ENCODE measurements around the gene PEX7.
"Not testable (repeated sequence)": the region's sequence is repeated elsewhere in the genome, so short reads cannot be mapped to it uniquely, and the experiment has no call there.

PEX7 gene

DNA sequence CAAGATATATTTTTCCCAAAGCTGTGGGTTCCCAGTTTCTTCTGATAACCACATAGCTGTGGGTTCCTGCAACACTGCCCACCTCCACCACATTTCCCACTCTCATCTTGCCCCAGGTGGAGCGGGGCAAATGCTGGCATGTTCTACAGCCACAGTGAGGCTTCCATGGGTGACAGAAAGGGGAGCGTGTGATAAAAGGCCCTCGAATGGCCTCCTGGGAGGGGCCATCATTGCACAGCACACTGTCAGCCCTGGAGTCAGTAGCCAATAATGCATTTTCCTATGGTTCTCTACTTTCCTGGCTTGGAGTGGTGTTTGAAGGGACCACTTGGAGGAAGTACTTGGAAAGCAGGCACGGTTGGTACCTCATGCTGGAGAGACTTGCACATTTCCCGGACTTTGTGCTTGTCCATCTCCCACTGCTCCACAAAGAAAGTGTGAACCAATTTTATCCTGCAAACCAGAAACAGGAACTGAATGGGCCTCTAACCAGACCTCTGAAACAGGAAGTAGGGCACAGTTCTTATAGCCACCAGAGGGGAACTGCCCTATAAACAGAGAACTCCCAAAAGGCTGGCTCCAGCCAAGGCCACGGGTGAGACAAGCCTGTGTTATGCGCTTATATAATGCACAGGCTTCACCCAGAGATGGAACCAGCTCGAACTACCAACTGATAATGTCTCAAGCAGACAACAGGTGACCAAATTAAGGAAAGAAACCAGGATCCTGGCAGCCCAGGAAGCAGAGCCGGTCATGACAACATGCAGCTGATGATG lies 38.7 kb upstream of the PEX7 start:
- in situ Hi-C loops (cut with HindIII; ENCODE audit: low pct_unique_long_range_greater_than_20kb, low sequenced_read_pairs) = no loop called here
- TF ChIP-seq JUND (IDR thresholded peaks at IDR 0.05; ENCODE audit: low read depth) = no peak
- DNase-seq (ENCODE audit: low read depth in 1 of 2, low spot score in 1 of 2) = no peak

DNA sequence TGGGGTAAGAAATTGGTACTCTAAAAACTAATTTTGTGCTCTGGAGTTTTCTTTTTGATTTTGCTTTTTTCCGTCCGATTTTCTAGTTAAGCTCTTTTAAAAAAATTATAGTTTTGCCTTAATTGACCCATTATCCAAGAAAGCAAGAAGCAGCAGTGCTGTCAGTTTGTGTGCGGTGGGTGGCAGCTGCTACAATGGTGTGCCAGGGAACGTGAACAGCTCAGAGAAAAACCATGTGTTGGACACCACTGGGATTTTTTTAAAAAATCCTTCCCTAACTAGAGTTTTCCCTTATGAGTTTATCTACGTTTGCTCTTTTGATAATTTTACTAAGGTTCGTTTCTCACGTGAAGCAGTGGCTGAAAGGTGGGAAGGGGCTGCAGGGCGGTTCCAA lies 38.1 kb upstream of the PEX7 start:
- DNase-seq (ENCODE audit: low read depth in 1 of 2, low spot score in 1 of 2) = no peak
- in situ Hi-C loops (cut with HindIII; ENCODE audit: low pct_unique_long_range_greater_than_20kb, low sequenced_read_pairs) = no loop called here
- TF ChIP-seq JUND (IDR thresholded peaks at IDR 0.05; ENCODE audit: low read depth) = no peak

DNA sequence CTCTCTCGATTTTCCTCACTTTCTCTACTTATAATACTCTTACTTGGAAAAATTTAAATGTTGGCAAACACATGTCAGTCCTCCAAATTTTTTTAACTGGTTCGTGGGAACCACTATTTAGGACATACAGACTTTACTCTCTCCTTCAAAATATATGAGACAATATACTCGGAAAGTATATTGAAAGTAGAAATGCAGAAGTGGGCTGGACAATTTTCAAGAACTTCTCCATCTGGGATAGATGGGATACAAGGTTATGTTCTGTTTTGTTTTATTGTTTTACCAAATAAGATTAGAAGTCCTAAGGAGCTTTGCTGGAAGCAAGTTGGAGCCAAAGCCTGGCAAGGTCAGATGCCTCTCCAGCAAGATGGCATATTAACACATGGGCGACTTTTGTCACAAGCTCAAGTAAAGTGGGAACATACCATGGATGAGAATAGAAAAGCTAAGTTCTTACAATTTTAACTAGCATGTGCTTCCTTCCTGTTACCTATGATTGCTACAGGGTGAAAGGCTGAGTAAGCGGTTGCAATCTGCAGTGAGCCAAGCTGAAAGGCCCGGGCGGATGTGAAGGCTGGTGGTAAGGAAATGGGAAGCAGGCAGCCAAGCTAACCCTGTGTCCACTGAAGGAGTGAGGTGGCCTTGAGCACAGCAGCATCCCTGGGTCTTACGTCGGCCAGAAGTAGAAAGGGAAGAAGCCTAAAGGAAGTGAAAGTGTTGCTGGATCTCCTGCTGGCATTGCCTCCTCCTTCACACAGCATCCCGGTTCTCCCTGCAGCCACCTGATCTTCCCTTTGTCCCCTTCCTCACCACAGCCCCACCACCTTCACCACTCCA lies 37.3 kb upstream of the PEX7 start:
- in situ Hi-C loops (cut with HindIII; ENCODE audit: low pct_unique_long_range_greater_than_20kb, low sequenced_read_pairs) = no loop called here
- TF ChIP-seq JUND (IDR thresholded peaks at IDR 0.05; ENCODE audit: low read depth) = no peak
- no peak for DNase-seq (ENCODE audit: low read depth in 1 of 2, low spot score in 1 of 2)

DNA sequence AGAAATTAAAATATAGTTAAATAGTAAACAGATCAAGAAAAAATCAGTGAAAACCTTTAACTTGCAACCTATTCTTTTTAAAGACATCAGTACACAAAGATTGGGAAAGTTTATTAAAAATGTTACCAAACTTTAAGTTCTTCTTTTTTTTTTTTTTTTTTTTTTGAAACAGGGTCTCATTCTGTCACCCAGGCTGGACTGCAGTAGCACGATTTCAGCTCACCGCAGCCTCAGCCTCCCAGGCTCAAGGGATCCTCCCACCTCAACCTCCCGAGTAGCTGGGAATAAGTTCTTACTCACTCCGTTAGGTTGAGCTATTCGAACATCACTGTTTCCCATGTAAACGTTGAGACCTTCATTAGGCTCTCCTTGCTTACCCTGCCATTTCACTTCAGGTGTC lies 35.7 kb upstream of the PEX7 start:
- in situ Hi-C loops (cut with HindIII; ENCODE audit: low pct_unique_long_range_greater_than_20kb, low sequenced_read_pairs) = no loop called here
- no peak for DNase-seq (ENCODE audit: low read depth in 1 of 2, low spot score in 1 of 2)
- TF ChIP-seq JUND (IDR thresholded peaks at IDR 0.05; ENCODE audit: low read depth) = no peak

DNA sequence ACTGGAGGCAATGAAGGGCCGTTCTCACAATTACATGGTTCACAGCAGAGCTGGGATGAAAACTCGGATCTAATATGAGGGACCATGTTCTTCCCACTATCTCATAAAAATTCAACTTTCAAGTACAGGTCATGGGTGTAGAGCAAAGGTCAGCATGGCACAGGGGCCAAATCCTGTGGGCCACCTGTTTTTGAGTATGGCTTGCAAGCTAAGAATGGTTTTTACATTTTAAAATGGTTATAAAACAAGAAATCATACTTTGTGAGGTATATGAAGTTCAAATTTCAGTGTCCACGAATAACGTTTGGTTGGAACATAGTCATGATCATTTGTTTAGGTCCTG lies 34.7 kb upstream of the PEX7 start:
- in situ Hi-C loops (cut with HindIII; ENCODE audit: low pct_unique_long_range_greater_than_20kb, low sequenced_read_pairs) = no loop called here
- TF ChIP-seq JUND (IDR thresholded peaks at IDR 0.05; ENCODE audit: low read depth) = no peak
- DNase-seq (ENCODE audit: low read depth in 1 of 2, low spot score in 1 of 2) = no peak

DNA sequence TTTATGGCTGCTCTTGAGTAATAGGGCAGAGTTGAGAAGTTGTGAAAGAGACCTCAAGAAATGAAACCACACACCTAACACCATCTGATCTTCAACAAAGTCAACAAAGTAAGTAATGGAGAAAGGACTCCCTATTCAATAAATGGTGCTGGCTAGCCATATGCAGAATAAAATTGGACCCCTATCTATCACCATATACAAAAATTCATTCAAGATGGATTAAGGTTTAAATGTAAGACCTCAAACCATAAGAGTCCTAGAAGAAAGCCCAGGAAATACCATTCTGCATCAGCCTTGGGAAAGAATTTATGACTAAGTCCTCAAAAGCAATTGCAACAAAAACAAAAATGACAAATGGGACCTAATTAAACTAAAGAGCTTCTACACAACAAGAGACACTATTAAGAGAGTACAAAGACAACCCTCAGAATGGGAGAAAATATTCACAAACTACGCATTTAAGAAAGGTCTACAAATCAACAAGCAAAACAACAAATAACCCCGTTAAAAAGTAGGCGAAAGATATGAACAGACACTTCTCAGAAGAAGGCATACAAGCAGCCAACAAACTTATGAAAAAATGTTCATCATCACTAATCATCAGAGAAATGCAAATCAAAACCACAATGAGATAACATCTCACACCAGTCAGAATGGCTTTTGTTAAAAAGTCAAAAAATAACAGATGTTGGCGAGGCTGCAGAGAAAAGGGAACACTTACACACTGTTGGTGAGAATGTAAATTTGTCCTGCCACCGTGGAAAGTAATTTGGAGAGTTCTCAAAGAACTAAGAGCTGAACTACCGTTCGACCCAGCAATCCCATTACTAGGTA lies 34.1 kb upstream of the PEX7 start:
- no peak for TF ChIP-seq JUND (IDR thresholded peaks at IDR 0.05; ENCODE audit: low read depth)
- in situ Hi-C loops (cut with HindIII; ENCODE audit: low pct_unique_long_range_greater_than_20kb, low sequenced_read_pairs) = no loop called here
- peak in 1 of 2 experiments; percentile 16 for DNase-seq (ENCODE audit: low read depth in 1 of 2, low spot score in 1 of 2)

DNA sequence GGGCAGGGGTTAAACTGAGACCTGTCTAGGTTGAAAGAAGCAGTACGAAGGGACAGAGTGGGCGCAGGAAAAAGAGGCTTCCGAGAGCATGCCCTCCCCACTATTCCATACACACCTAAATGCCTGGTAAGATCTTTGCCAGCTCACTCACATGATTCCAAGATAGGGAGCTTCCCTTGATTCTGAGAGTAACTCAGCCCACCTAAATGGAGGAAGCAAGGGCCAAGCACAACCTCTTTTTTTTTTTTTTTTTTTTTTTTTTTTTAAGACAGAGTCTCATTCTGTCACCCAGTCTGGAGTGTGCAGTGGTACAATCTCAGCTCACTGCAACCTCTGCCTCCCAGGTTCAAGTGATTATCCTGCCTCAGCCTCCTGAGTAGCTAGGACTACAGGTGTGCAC lies 33.0 kb upstream of the PEX7 start:
- DNase-seq (ENCODE audit: low read depth in 1 of 2, low spot score in 1 of 2); in situ Hi-C loops (cut with HindIII; ENCODE audit: low pct_unique_long_range_greater_than_20kb, low sequenced_read_pairs): not testable (repeated sequence)

DNA sequence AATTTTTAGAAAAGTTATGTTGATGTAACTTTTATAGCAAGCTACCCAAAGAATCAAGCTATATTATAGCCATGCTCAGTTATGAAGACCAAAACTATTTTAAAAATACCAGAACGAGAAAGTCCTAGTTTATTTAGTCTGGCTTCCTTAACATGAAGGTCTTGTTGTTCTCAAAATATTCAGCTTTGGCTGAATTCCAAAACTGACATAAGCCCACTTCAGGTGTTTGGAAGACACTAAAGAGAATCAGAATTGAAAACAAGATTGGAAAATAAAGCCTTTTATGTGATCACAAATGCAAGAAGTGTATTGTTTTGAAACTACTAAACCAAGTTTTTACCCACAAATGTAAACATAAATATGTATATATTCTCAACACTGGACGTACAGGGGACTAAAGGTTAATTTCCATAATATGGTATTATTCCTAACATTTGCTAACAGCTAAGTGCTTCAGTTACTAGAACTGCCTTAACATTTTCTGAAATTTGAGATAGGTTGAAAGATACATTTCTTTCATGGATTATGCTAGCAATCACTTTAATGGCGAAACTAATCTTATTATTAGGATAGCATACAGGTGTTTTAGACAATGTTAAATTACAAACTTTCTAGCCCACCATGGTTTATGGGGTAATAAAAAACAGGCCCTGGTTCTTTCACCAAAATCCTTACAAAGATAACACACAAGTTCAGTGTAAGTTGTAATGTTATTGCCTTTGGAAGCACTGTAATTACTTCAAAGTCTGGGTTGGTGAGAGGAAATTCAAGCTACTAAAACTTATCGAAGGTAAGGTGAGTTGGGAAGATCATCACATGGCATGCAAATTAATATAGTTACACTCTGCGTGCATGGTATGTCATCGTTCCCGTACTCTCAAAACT lies 31.7 kb upstream of the PEX7 start:
- no peak for TF ChIP-seq JUND (IDR thresholded peaks at IDR 0.05; ENCODE audit: low read depth)
- DNase-seq (ENCODE audit: low read depth in 1 of 2, low spot score in 1 of 2) = no peak
- in situ Hi-C loops (cut with HindIII; ENCODE audit: low pct_unique_long_range_greater_than_20kb, low sequenced_read_pairs) = no loop called here

DNA sequence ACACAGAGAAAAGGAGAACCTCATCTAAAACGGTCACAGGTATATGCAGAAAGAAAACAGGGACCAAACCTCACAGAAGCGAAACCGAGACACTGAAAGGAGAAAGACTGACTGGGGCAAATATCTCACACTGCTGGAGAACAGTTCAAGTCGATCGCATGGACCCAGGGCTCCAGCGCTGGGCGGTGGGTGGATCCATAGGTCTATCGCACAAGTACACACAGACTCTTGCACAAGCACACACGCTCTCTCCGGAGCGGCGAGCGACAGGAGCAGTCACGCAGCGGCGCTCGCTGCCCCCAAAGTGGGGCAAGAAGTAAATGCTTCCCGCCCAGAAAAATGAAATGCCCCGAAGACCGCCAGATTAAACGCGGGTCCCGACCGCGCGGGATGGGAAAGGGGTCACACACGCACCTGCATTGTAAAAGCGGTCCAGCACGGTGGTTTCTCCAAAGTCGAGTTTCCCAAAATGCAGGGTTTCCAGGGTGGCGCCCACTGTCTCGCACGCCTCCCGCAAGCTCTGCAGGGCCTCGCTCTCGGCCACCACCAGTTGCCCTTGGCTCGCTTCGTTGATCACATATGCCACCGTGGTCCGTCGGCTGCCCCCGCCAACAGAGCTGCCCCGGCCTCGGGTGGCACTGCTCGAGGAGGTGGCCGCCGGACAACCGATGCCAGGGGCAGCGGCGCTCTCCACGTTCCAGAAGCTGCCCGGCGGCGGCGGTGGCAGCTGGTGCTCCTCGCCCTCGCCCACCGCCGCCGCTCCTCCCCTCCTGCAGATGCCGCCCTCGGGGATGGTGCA lies 30.9 kb upstream of the PEX7 start:
- peak in 1 of 2 experiments; percentile 44 for DNase-seq (ENCODE audit: low read depth in 1 of 2, low spot score in 1 of 2)
- TF ChIP-seq JUND (IDR thresholded peaks at IDR 0.05; ENCODE audit: low read depth) = no peak
- in situ Hi-C loops (cut with HindIII; ENCODE audit: low pct_unique_long_range_greater_than_20kb, low sequenced_read_pairs) = no loop called here

DNA sequence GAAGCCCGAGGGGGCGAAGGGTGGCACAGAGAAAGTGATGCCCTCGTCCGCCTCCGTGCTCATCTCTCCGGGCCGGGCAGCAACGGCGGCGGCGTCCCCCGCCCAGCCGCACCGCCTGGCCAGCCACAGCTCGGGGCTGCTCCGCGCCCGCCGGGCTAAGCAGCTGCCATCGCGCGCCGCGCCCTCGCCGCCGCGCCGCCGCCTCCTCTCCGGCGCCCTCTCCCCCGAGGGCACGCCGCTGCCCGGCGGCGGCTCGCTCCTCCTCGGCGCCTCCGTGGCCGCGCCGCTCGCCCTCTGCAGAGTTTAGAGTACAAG lies 30.3 kb upstream of the PEX7 start:
- TF ChIP-seq JUND (IDR thresholded peaks at IDR 0.05; ENCODE audit: low read depth) = no peak
- no peak for DNase-seq (ENCODE audit: low read depth in 1 of 2, low spot score in 1 of 2)
- in situ Hi-C loops (cut with HindIII; ENCODE audit: low pct_unique_long_range_greater_than_20kb, low sequenced_read_pairs) = no loop called here

DNA sequence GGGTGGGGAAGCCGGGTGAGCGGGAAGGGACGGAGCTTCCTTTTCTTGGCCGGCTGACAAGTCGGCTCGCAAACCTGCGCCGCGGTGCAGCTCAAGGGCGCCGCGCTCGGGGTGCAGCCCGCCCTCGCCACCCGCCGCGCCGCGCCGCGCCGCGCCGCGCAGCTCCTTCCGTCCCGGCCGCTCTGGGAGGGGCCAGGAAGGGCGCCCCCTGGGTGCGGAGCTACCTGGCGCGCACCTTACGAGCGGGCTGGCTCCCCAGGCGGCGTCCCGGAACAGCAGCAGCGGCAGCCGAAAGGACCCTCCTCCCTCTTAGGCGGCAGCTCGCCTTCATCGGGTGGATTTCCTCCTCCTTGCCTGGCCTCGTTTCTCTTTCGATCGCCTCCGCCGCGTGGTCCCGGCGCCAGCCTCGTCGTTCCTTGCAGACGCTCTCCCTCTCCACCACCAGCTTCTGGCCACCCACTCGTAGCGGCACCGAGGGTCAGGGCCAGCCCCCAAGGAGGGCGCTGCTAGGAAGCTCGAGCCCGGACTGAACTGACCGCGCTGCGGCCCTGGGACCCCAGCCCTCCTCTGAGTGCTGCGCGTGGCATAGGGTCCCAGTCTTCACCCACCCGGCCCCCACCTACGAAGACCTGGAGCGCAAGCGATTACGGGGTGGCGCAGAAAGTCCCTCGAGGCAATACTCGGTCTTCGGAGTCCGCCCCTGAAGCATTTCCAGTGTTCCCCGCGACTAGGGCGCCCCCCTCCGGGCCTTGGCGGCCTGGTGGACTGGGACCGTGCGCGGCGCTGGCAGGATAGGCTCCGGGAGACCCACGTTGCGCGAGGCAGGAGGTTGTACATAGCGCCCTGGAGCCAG lies 29.8 kb upstream of the PEX7 start, which contains the start of gene MAP3K5:
Gene MAP3K5 (minus strand): TSS at position 68 of the 853 bp plus-strand sequence. CDS start 320 bp downstream, outside the sequence.
- peak; percentile 35 to 89 for DNase-seq (ENCODE audit: low read depth in 1 of 2, low spot score in 1 of 2)
- TF ChIP-seq JUND (IDR thresholded peaks at IDR 0.05; ENCODE audit: low read depth) = no peak
- in situ Hi-C loops (cut with HindIII; ENCODE audit: low pct_unique_long_range_greater_than_20kb, low sequenced_read_pairs) = no loop called here

All from T47D (cell line).